Measurements from ENCODE around the gene POLRMT. TPM values are rescaled to one million over a fixed set of nuclear protein-coding genes. Genes with fewer than 3 reads are reported as not detected.

POLRMT gene
- total RNA-seq, 3 donors from 2014 or later = 110 to 123 (median 119) TPM

DNA sequence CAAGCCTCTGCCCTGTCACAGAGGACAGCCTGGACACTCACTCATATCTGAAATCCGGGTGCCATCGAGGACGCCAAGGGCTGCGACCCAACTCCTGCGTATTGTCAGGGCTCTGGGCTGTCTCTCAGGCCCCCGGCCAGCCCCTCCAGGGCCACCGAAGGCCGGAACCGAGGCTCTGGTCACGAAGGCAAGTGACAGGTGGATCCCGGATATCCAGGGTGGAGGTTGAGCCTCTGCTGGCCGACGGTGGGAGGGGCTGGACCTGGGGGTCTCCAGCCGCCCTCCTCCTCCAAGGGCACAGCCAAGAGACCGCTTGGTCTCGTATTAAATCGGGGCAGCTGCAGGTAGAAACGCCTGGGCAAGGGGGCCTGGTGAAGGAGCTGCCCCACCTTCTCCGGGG is 24.3 kb upstream of the POLRMT start:
- H3K4me1 Mint-ChIP-seq (ENCODE audit: low read depth) = peaks cover 56% of the 10 kb centered on the region
- no peaks in the 10 kb centered on the region for H3K9me3 Mint-ChIP-seq
- H3K4me3 Mint-ChIP-seq = no peak overlapping the region
- H3K27me3 Mint-ChIP-seq (ENCODE audit: low read depth) = no peaks in the 10 kb centered on the region
- ATAC-seq (no peak), DNase-seq (no peak)
- peaks cover 10% of the 10 kb centered on the region for H3K36me3 Mint-ChIP-seq (ENCODE audit: insufficient read depth)

DNA sequence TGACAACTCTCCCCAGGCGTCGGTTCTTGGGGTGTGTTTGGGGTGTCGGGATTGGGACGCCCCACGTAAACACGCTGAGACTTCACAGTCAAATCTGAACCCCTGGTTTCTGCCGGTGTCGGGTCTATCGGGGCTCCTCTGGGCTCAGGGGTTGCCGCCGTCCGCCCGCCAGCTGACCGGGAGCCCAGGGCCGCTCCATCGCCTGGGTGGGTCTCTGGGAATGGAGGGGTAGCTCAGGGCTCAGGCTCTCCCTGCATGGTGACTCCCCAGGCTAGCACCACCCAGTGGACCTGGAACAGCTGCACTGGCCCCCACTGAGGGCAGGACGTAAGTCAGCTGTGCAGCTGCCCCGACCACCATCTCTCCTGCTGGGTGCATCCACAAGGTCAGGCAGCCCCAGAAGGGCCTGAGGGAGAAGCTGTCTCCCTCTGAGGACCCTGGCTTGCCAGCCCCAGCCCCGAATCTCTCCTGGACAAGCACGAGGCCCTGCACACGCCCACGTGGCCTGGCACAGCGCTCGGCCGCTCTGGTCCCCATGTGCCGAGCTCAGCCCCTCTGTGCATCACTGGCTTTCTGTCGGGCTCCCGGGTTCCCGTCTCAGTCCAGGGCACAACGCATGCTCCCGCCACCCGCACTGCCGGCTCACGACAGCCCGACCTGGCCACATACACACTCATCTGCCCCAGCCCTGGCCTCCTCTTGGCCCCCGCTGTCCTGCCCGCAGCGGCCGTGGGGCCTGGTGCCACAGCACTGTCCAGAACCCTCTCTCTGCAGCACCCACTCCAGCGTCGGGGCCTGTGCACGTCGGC is 23.6 kb upstream of the POLRMT start:
- peaks cover 10% of the 10 kb centered on the region for H3K36me3 Mint-ChIP-seq (ENCODE audit: insufficient read depth)
- H3K4me1 Mint-ChIP-seq (ENCODE audit: low read depth) = peaks cover 56% of the 10 kb centered on the region
- no peaks in the 10 kb centered on the region for H3K9me3 Mint-ChIP-seq
- no peak for ATAC-seq
- no peaks in the 10 kb centered on the region for H3K27me3 Mint-ChIP-seq (ENCODE audit: low read depth)
- no peak overlapping the region for H3K4me3 Mint-ChIP-seq
- DNase-seq = no peak

DNA sequence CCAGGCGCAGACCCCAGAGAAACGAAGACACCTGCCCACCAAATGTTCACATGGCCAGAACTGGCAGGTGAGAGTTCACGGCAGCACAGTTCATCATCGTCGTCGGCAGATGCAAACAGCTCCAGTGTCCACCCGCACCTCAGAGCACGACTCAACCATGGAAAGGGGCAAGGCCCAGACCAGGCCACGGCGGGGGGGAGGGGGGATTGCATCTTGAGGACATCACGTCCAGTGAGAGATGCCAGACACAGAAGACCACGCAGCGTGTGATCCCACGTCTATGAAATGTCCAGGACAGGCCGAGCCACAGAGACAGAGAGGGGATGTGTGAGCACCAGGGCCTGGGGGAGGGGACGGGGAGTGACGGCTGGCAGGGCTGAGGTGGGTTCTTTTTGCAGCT is 22.4 kb upstream of the POLRMT start:
- H3K4me1 Mint-ChIP-seq (ENCODE audit: low read depth) = peaks cover 53% of the 10 kb centered on the region
- H3K9me3 Mint-ChIP-seq = no peaks in the 10 kb centered on the region

DNA sequence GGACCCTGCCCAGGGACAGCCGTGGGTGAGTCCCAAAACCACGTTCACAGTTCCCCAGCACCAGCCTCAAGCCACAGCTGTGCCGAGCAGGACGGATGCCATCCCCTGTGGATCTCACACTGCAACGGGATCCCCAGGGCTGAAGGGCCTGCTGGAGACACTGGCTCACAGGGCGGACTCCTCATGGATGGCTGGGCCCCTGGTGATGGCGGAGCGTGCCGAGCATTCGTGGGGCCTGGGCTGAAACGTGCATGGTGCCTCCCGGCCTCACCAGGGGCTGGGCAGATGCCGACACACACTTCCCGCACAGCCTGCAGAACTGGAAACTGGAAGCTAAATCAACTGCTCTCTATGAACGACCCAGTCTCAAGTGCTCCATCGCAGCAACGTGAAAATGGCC is 20.1 kb upstream of the POLRMT start:
- DNase-seq (no peak), ATAC-seq (no peak)
- peaks cover 34% of the 10 kb centered on the region for H3K4me1 Mint-ChIP-seq (ENCODE audit: low read depth)
- no peaks in the 10 kb centered on the region for H3K9me3 Mint-ChIP-seq
- H3K27me3 Mint-ChIP-seq (ENCODE audit: low read depth) = no peaks in the 10 kb centered on the region
- no peak overlapping the region for H3K4me3 Mint-ChIP-seq
- H3K36me3 Mint-ChIP-seq (ENCODE audit: insufficient read depth) = peaks cover 10% of the 10 kb centered on the region

More for the DNA sequence above, 22.4 kb upstream of the POLRMT start:
- Mint-ChIP-seq H3K27me3 (ENCODE audit: low read depth) (no peaks in the 10 kb centered on the region), H3K36me3 (ENCODE audit: insufficient read depth) (peaks cover 12% of the 10 kb centered on the region), H3K4me3 (no peak overlapping the region)
- DNase-seq (no peak), ATAC-seq (no peak)

DNA sequence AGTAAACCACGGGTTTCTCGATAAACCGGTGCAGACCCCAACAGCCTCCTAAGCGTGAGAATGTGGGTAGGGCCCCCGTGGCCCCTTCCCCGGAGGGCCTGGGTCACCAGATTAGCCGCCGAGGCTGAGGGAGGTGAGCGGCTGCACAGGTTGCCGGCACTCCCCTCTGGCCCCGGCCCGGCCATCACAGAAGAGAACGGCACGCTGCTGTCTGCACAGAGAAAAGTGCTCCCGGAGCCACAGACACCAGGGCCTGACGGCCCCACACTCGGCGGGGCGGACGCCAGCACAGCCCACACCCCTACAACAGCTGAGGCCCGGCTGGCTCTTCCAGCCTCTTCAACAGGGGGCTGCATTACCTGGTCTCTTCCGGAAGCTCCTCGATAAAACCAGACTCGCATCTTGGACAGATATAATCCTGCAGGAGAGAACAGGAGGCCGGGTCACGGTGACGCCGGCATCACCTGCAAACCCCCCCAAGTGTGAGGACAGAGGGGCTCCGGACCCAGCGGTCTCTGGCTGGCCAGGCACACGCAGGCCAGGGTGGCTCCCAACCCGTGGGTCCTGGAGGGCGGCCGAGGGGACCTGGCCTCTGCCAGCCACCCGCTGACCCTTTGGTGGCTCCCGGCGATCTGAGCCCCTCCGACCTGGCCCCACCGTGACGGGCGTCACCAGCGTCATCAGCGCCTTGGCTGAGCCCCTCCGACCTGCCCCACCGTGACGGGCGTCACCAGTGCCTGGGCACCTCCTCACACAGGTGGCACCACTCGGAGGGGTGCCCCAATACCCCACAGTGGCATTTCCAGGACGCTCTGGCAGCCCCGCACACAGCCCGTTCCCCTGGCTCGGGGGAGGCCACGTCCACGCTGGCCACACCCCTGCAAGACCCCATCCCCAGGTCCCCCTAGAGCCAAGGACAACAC is 19.4 kb upstream of the POLRMT start:
- DNase-seq (no peak), ATAC-seq (no peak)
- no peaks in the 10 kb centered on the region for H3K27me3 Mint-ChIP-seq (ENCODE audit: low read depth)
- peaks cover 10% of the 10 kb centered on the region for H3K36me3 Mint-ChIP-seq (ENCODE audit: insufficient read depth)
- no peak overlapping the region for H3K4me3 Mint-ChIP-seq
- no peaks in the 10 kb centered on the region for H3K9me3 Mint-ChIP-seq
- peaks cover 32% of the 10 kb centered on the region for H3K4me1 Mint-ChIP-seq (ENCODE audit: low read depth)

DNA sequence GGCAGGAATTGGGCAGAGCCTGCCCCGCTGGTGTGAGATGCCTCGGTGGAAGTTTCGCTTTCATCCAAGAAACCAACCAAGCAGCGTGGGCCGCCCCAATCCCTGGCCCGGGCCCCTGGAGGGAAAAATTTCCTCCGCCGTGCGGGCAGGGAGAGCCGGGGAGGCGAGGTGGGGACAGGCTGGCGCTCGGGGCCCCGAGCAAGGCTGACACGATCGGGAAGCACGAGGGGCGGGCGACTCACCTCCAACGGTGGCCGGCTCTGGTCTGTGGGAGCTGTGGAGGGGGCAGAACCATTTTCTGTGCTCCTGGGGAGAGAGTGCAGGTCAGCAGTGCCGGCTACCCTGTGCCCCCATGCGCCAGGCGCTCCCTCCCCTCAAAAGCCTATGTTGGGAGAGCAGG is 18.7 kb upstream of the POLRMT start:
- Mint-ChIP-seq H3K9me3 (no peaks in the 10 kb centered on the region), H3K4me3 (no peak overlapping the region), H3K27me3 (ENCODE audit: low read depth) (no peaks in the 10 kb centered on the region), H3K4me1 (ENCODE audit: low read depth) (peaks cover 25% of the 10 kb centered on the region), H3K36me3 (ENCODE audit: insufficient read depth) (peaks cover 10% of the 10 kb centered on the region)
- ATAC-seq (no peak), DNase-seq (no peak)

DNA sequence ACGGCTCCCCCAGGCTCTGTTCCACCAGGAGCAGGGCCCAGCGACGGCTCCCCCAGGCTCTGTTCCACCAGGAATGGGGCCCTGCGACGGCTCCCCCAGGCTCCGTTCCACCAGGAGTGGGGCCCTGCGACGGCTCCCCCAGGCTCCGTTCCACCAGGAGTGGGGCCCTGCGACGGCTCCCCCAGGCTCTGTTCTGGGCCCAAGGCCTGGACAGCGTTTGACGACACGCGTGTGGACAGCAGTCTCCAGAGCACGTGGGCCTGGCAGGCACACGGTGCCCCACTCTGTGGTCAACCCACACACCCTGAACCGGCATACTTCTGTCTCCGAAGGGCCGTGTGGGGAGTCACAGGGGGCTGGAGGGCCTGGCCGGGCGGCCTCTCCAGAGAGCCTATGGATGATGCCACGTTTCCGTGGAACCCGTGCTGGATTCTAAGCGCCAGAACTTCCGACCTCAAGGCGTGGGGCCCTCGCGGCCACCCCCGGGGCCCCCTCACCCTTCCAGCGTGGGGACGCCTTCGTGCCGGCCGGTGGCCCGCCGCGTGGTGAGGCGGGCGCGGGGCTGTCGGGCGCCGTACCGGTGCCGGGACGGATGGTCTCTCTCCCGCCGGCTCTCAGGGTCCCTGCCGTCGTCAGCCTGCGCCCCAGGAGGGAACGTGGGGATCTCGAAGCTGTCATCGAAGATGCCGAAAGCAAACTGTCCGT is 17.9 kb upstream of the POLRMT start:
- Mint-ChIP-seq H3K9me3 (no peaks in the 10 kb centered on the region), H3K4me3 (no peak overlapping the region), H3K36me3 (ENCODE audit: insufficient read depth) (peaks cover 10% of the 10 kb centered on the region), H3K27me3 (ENCODE audit: low read depth) (no peaks in the 10 kb centered on the region), H3K4me1 (ENCODE audit: low read depth) (peaks cover 21% of the 10 kb centered on the region)
- ATAC-seq = no peak
- DNase-seq = no peak

DNA sequence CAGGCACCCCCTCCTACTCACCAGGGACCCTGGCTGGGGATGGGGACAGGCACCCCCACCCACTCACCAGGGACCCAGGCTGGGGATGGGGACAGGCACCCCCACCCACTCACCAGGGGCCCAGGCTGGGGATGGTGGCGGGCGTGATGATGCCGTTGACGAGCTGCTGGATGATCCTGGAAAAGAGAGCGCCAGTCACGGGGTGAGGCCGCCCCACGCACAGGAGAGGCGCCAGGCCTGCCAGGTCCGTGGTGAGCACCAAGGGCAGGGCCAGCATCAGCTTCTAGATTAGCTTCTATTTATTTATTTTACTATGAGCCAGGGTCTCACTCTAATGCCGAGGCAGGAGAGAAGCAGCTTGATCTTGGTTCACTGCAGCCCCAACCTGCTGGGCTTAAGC is 16.8 kb upstream of the POLRMT start:
- Mint-ChIP-seq H3K27me3 (ENCODE audit: low read depth) (no peaks in the 10 kb centered on the region), H3K36me3 (ENCODE audit: insufficient read depth) (peaks cover 5% of the 10 kb centered on the region), H3K4me1 (ENCODE audit: low read depth) (peaks cover 9% of the 10 kb centered on the region), H3K4me3 (no peak overlapping the region), H3K9me3 (no peaks in the 10 kb centered on the region)
- no peak for ATAC-seq
- DNase-seq = no peak

DNA sequence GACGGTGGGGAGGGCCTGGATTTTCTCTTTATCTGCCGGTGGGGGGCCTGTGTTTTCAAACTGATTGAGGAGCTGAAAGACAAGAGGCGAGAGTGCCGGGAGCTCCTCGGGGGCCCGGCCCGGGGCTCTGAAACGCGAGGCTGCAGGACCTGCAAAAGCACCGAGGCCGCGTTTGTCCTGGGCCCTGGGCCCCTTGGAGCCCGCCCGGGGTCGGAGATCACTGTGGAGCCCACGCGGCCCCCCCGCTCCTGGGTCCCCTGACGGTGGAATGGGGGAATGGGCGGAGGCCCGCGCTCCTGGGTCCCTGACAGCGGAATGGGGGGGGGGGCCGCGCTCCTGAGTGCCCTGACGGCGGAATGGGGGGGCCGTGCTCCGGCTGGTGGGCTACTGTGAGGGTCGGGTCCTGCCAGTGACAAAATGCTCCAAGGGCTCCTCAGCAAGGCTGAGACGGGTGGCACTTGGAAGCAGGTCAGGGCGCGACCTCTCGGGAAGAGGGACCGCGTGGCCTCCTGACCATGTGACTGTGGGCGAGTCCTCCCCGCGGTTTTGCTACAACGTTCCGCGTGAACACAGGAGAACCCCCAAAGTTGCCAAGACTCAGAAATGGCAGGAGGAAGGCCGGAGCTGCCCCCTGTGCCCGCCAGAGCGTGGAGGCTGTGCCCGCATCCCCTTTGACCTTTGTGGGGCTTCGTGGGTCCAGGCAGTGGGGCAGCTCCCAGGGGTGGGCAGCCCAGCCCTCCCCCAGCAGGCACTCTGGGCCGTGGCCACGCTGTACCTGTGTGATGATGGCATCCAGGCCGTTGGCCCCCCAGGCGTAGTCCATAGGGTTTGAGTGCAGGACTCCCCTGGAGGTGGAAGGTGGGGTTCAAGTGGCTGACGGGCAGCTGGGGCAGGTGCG is 15.8 kb upstream of the POLRMT start:
- Mint-ChIP-seq H3K4me1 (ENCODE audit: low read depth) (peaks cover 5% of the 10 kb centered on the region), H3K27me3 (ENCODE audit: low read depth) (no peaks in the 10 kb centered on the region), H3K4me3 (no peak overlapping the region), H3K9me3 (no peaks in the 10 kb centered on the region), H3K36me3 (ENCODE audit: insufficient read depth) (peaks cover 6% of the 10 kb centered on the region)
- no peak for ATAC-seq
- DNase-seq = no peak

DNA sequence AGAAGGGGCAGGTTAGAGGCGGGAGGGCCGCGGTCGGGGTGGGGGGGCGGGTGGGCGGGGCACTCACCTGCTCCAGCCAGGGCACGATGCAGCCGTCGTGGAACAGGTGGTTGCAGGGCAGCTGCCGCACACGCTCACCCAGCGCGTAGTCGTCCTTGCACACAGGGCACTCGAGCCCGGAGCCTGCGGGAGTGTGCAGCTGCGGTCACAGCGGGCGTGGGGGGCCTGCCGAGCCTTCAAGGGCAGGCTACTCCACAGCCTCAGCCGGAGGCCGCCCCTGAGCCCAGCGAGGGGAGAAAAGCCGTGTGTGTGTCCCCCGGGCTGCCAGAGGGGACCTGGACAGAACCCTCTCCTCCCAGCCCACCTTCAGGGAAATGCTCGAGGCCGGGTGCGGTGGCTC is 15.0 kb upstream of the POLRMT start:
- no peak for DNase-seq
- Mint-ChIP-seq H3K36me3 (ENCODE audit: insufficient read depth) (peaks cover 5% of the 10 kb centered on the region), H3K9me3 (no peaks in the 10 kb centered on the region), H3K27me3 (ENCODE audit: low read depth) (no peaks in the 10 kb centered on the region), H3K4me3 (no peak overlapping the region), H3K4me1 (ENCODE audit: low read depth) (no peaks in the 10 kb centered on the region)
- ATAC-seq = no peak

DNA sequence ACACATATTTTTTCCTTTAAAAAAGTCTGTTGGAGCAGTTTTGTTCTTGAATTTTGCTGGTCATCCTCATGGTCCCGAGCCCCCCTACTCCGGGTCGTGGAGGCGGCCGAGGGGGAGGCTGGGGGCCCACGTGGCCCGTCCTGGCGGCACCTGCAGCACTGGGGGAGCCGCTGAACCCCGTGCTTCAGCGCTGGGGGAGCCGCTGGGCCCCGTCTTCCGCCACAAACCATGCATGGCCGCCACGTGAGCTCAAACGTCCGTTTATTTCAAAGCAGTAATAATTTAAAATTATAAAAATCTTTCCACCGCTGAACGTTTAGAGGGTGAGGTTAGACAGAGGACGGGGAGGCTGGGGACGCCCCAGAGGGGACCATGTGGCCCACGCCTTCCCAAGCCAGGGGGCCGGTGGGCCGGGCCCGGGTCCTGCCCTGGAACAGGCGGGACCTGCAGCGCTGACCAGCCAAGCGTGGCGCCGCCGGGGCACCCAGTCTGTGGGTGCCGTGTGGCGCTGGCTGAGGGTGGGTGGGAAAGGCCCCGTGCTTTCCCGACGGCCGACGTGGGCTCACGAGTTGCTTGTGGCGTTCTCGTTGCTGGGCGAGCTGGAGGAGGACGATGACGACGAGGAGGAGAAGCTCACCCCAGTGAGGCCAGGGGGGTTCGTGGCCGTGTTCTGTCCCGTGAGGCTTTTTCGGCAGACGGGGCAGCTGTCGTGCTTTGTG is 14.4 kb upstream of the POLRMT start:
- Mint-ChIP-seq H3K9me3 (no peaks in the 10 kb centered on the region), H3K4me3 (no peak overlapping the region), H3K36me3 (ENCODE audit: insufficient read depth) (peaks cover 5% of the 10 kb centered on the region), H3K4me1 (ENCODE audit: low read depth) (no peaks in the 10 kb centered on the region), H3K27me3 (ENCODE audit: low read depth) (no peaks in the 10 kb centered on the region)
- ATAC-seq (no peak), DNase-seq (no peak)

DNA sequence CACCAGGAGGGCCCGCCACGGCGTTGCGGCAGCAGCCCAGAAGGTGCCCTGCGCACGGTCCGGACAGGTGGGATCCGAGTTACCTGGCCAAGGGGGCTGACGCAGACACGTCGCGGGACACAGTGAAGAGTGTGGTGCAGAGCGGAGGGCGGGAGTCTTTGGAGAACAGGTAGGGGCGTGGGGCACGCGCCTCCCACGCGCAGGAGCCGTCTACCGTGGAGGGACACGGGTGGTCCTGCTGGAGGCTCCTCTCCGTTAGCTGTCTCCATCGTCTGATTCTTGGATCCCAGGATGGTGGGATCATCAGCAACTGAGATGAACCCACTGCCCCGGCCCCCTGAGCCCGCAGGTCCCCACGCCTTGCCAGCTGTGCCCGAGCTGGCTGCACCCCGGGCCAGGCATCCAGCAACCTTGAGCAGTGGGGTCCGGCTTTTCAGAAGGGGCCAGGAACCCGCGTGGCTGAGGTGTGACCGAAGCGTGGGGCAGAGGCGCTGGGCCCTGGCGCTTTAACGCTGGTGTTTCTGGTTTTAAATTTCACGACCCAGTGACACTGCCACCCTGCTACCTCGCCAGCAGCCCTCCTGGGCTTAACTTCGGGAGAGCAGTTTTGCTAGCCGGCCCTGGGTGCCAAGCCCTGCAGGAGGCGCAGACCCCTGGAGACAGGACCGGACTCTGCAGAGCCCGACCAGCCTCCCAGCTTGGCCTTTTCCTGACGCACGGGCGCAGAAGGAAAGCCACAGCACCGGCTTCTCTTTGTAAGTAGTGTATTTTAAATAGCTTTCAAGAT is 13.6 kb upstream of the POLRMT start:
- Mint-ChIP-seq H3K9me3 (no peaks in the 10 kb centered on the region), H3K27me3 (ENCODE audit: low read depth) (no peaks in the 10 kb centered on the region), H3K36me3 (ENCODE audit: insufficient read depth) (peaks cover 5% of the 10 kb centered on the region), H3K4me1 (ENCODE audit: low read depth) (no peaks in the 10 kb centered on the region), H3K4me3 (no peak overlapping the region)
- DNase-seq (no peak), ATAC-seq (no peak)
